HepG2 (cell line): ENCODE measurements around the gene JPT1. TPM values are rescaled to one million over a fixed set of nuclear protein-coding genes. Genes with fewer than 3 reads are reported as not detected.
A peak's percentile ranks its signal among the peaks of the same experiment; 100 is the strongest.

Source experiments
- ATF1 ChIP-seq: IDR thresholded peaks from 2 replicates; pipeline ENCODE4 v1.6.1; 2016; ENCODE audit warnings: mild to moderate bottlenecking, control low read depth
- CEBPB ChIP-seq: IDR thresholded peaks from 2 replicates; pipeline ENCODE4 v1.6.1; 2011; ENCODE audit warnings: low read depth, low read length, improper control_type of control experiment, borderline replicate concordance
- CHCHD3 ChIP-seq: sonication (generic); formaldehyde crosslinking; IDR thresholded peaks from 2 replicates; pipeline ENCODE4 v1.8.0; 2022; ENCODE audit warnings: mild to moderate bottlenecking, missing genetic modification reagents, moderate library complexity
- HDAC1 ChIP-seq: sonication (generic); formaldehyde crosslinking; IDR thresholded peaks from 2 replicates; pipeline ENCODE4 v1.5.1; 2020; ENCODE audit warnings: mild to moderate bottlenecking, missing genetic modification reagents
- KLF6 ChIP-seq: IDR thresholded peaks from 2 replicates; pipeline ENCODE4 v1.8.0; 2016; ENCODE audit warnings: missing biosample characterization, missing genetic modification reagents
- KMT2A ChIP-seq: sonication (generic); formaldehyde crosslinking; IDR thresholded peaks from 2 replicates; pipeline ENCODE4 v1.4.0; 2020; ENCODE audit warnings: missing genetic modification reagents
- MXD1 ChIP-seq: sonication (generic); formaldehyde crosslinking; IDR thresholded peaks from 2 replicates; pipeline ENCODE4 v1.4.0; 2020; ENCODE audit warnings: mild to moderate bottlenecking, missing genetic modification reagents
- NFYC ChIP-seq: IDR thresholded peaks from 2 replicates; pipeline ENCODE4 v1.6.1; 2016; ENCODE audit warnings: missing genetic modification reagents, missing compliant biosample characterization
- PRDM4 ChIP-seq: sonication (generic); formaldehyde crosslinking; IDR thresholded peaks from 2 replicates; pipeline ENCODE4 v1.9.0; 2021; ENCODE audit warnings: missing genetic modification reagents, borderline replicate concordance
- SIN3A ChIP-seq: IDR thresholded peaks from 2 replicates; pipeline ENCODE4 v1.6.1; 2011; ENCODE audit warnings: low read depth, mild to moderate bottlenecking, control low read depth, low read length, borderline replicate concordance
- SMAD3 ChIP-seq: sonication (generic); formaldehyde crosslinking; IDR thresholded peaks from 2 replicates; pipeline ENCODE4 v1.4.0; 2020; ENCODE audit warnings: missing genetic modification reagents
- SNAI1 ChIP-seq: sonication (generic); formaldehyde crosslinking; IDR thresholded peaks from 2 replicates; pipeline ENCODE4 v1.5.0; 2020; ENCODE audit warnings: mild to moderate bottlenecking, missing genetic modification reagents, borderline replicate concordance
- SP2 ChIP-seq: sonication (generic); formaldehyde crosslinking; IDR thresholded peaks from 2 replicates; pipeline ENCODE4 v1.5.1; 2020; ENCODE audit warnings: mild to moderate bottlenecking, missing genetic modification reagents
- YY1 ChIP-seq: IDR thresholded peaks from 2 replicates; pipeline ENCODE4 v1.6.1; 2011; ENCODE audit warnings: low read length, low read depth, moderate library complexity, mild to moderate bottlenecking; ENCODE audit not compliant: insufficient read depth, insufficient replicate concordance
- ZFX ChIP-seq: sonication (generic); formaldehyde crosslinking; IDR thresholded peaks from 2 replicates; pipeline ENCODE4 v1.4.0; 2020; ENCODE audit warnings: mild to moderate bottlenecking, low read depth, missing genetic modification reagents, moderate library complexity
- ZNF350 ChIP-seq: sonication (generic); formaldehyde crosslinking; IDR thresholded peaks from 2 replicates; pipeline ENCODE4 v1.4.0; 2020; ENCODE audit warnings: mild to moderate bottlenecking, low read depth, missing genetic modification reagents, borderline replicate concordance
- ZNF441 ChIP-seq: sonication (generic); formaldehyde crosslinking; IDR thresholded peaks from 2 replicates; pipeline ENCODE4 v1.7.0; 2021; ENCODE audit warnings: missing genetic modification reagents, borderline replicate concordance
- ZNF510 ChIP-seq: sonication (generic); formaldehyde crosslinking; IDR thresholded peaks from 2 replicates; pipeline ENCODE4 v1.4.0; 2020; ENCODE audit warnings: low read depth, mild to moderate bottlenecking, missing genetic modification reagents
- ZNF572 ChIP-seq: sonication (generic); formaldehyde crosslinking; IDR thresholded peaks from 2 replicates; pipeline ENCODE4 v1.5.1; 2020; ENCODE audit warnings: mild to moderate bottlenecking, missing genetic modification reagents
- ZNF598 ChIP-seq: sonication (generic); formaldehyde crosslinking; IDR thresholded peaks from 2 replicates; pipeline ENCODE4 v1.5.1; 2020; ENCODE audit warnings: mild to moderate bottlenecking, missing genetic modification reagents, borderline replicate concordance
- ZNF639 ChIP-seq: conservative IDR thresholded peaks from 2 replicates; pipeline ENCODE4 v1.6.1; 2018; ENCODE audit warnings: missing genetic modification reagents
- ZNF710 ChIP-seq: sonication (generic); formaldehyde crosslinking; IDR thresholded peaks from 2 replicates; pipeline ENCODE4 v1.5.0; 2020; ENCODE audit warnings: mild to moderate bottlenecking, missing genetic modification reagents, borderline replicate concordance
- ZNF792 ChIP-seq: IDR thresholded peaks from 2 replicates; pipeline ENCODE4 v1.6.1; 2016
- polyA plus RNA-seq, 8 experiments: library from polyadenylated mRNA; depleted of rRNA in 3 of 8; stranded (reverse) in 7 of 8; unstranded in 1 of 8; fragments of >200 nt; fragmentation: Illumina TruSeq in 4 of 8; extraction: Trizol in 4 of 8; gene quantifications; 2 replicates each; pipeline versions ENCODE4 v1.2.1 to v1.2.3, GENCODE V29; 2011 to 2016; ENCODE audit warnings: low read depth in 4 of 8, missing spikeins in 1 of 8, mixed read lengths in 1 of 8; ENCODE audit not compliant: insufficient read depth in 1 of 8
- total RNA-seq, 5 experiments: library from RNA; depleted of rRNA; stranded (reverse); fragments of >200 nt; fragmentation: Illumina TruSeq; extraction: Trizol; gene quantifications; 2 replicates each; pipeline ENCODE4 v1.2.3, GENCODE V29; 2016; ENCODE audit warnings: low read depth in 1 of 5

Gene JPT1
- total and polyA plus RNA-seq, 2 of the 13 experiments (the other 11 are each of a cell fraction or from before 2014, with no cell fraction given) = 43.3 to 256 TPM

- peak; percentile 90; the same call in 1 of the 2 replicates for TF ChIP-seq ZNF710 (CRISPR knock-in tag)
- peak; percentile 40 for TF ChIP-seq ZNF441 (CRISPR knock-in tag)
- peak; percentile 88 for TF ChIP-seq KLF6 (CRISPR knock-in tag)
- TF ChIP-seq ZNF598 (CRISPR knock-in tag) = peak; percentile 62; the same call in 1 of the 2 replicates
- peak; percentile 90; the same call in 1 of the 2 replicates for TF ChIP-seq SIN3A
- 0 out of 2 replicates have a peak, but pooled peaks have one; percentile 26 for TF ChIP-seq SNAI1
- TF ChIP-seq ZNF639 (CRISPR knock-in tag) = peak; percentile 52; the same call in 1 of the 2 replicates
- TF ChIP-seq SP2 (CRISPR knock-in tag) = peak; percentile 98
- no peak for TF ChIP-seq CEBPB
- peak; percentile 87 for TF ChIP-seq ZNF792
- no peak; the same call in 1 of the 2 replicates for TF ChIP-seq SMAD3 (CRISPR knock-in tag)
- peak; percentile 88; the same call in 1 of the 2 replicates for TF ChIP-seq MXD1 (CRISPR knock-in tag)
- TF ChIP-seq KMT2A (CRISPR knock-in tag) = peak; percentile 95
- peak; percentile 100 for TF ChIP-seq NFYC (CRISPR knock-in tag)
- TF ChIP-seq PRDM4 (CRISPR knock-in tag) = no peak; the same call in 1 of the 2 replicates
- TF ChIP-seq ZNF350 (CRISPR knock-in tag) = peak; percentile 32; the same call in 1 of the 2 replicates
- TF ChIP-seq YY1 = peak; percentile 82
- TF ChIP-seq ZFX (CRISPR knock-in tag) = peak; percentile 95
- peak; percentile 63 for TF ChIP-seq ATF1 (CRISPR knock-in tag)
- peak; percentile 25; the same call in 1 of the 2 replicates for TF ChIP-seq ZNF510
- TF ChIP-seq ZNF572 (CRISPR knock-in tag) = peak; percentile 41; the same call in 1 of the 2 replicates
- peak; percentile 85; the same call in 1 of the 2 replicates for TF ChIP-seq CHCHD3 (CRISPR knock-in tag)
- peak; percentile 79; the same call in 1 of the 2 replicates for TF ChIP-seq HDAC1 (CRISPR knock-in tag)
Observed at GRCh38 chr17:75154195-75155106, at the start of gene JPT1 (continued).
